GM18858 (cell line): Measurements from ENCODE around the gene NT5C3A.
"Not testable (repeated sequence)": the region's sequence is repeated elsewhere in the genome, so short reads cannot be mapped to it uniquely, and the experiment has no call there.

Experiments
- ATAC-seq: cut with Tn5 transposase; IDR thresholded peaks from one replicate; pipeline ENCODE4 v1.9.1; 2021; ENCODE audit not compliant: unreplicated experiment

NT5C3A gene

GRCh38 chr7:33041631-33042428 is 20.7 kb downstream of the NT5C3A start:
- no peak for ATAC-seq

DNA sequence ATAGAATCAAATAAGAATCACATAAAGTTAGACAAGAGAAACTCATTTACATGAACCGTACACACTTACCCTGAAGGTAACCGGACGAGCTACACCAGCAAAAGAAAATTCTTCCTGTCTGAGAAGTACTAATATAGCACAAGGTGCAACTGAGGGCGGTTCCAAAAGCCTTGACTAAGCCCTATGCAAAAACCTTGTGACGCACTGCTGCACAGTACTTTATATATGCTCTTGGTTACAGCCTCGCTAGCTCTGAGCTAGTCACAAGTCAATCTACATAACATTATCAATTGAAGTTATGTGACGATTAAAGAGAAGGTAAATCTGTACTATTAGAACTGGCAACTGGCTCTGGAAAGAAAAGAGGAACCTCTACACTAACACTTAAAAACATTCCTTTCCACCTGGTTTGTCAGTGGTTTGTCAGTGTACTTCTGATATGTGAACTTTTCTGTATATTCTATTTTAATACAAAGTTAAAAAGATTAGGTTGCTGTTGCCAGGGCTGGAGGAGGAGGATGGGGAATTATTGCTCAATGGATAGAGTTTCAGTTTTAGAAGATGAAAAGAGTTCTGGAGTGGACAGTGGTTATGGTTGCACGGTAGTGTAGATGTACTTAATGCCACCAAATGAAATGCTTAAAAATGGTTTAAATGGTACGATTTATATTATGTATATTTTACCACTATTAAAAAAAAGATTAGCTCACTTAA is 21.6 kb downstream of the NT5C3A start:
- ATAC-seq, result peak; percentile 87

GRCh38 chr7:33039903-33040292 is 22.7 kb downstream of the NT5C3A start:
- no peak for ATAC-seq

DNA sequence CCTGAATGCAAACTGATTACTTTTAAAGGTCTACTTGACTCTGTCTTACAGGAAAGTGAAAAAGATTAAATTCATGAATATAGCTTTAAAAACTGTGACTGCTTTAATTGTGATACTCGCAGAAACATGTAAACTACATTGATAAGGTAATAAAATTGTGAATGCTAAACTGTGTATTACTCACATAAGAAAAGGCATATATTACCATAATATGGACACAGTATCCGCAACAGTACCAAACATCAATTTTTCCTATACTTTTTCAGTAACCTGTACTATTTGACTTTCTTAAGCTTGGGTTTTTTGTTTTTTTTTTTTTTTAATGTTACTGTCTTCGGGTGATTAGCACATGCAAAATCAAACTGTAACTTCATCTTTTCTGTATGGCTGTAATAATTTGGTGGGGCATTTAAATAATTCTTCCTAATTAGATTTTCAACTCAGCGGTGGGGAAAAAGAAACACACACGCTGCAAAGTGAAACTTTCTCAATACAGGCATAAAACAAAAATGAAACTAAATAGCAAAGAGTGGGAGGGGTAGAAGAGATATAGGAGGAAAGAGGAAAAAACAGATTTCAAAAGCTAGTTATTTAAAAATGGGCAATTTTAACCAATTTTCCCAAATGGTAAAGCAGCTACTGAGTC is 23.2 kb downstream of the NT5C3A start:
- ATAC-seq, result peak; percentile 27

GRCh38 chr7:33038639-33039038 is 23.9 kb downstream of the NT5C3A start:
- ATAC-seq, result no peak

DNA sequence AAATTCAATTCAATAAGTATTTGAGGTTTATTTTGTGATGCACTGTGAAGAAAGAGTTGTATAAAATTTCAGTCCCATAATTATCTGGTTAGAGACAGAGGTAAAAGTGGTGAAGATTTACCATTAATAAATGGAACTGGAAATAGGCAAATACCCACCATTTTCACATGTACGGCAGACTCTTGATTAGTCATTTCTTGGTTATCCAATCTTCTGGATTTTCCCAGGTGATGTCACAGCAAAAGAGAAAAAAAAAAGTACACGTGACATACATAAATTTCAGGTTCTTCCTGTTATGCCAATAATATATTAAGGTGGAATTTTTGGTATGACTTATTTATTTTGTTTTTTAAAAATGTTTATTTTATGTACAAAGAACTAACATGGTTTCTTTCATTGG is 26.8 kb downstream of the NT5C3A start:
- no peak for ATAC-seq

GRCh38 chr7:33024189-33024757 is 38.3 kb downstream of the NT5C3A start:
- no peak for ATAC-seq

GRCh38 chr7:33012364-33012763 is 50.2 kb downstream of the NT5C3A start:
- ATAC-seq, result no peak

- ATAC-seq, result no peak
Observed at GRCh38 chr7:33009734-33010133, 52.8 kb downstream of the NT5C3A start.

DNA sequence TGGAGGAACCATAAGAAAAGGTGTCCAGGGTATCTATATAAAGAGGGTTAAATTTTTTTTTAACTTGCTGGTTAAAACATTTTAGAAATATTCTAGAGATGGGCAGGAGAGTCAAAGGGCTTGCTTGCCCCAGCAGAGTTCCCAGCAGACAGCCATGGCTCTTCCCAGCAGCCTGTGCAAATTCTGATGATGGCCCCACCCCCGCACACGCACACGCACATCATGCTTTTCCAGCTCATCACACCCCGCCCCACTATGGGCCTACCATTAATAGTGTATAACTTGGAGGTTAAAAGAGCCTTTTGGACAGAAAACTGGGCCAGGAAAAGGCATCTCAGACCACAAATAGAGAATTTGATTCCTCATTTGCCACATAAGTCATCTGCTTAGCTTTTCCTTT is 56.9 kb downstream of the NT5C3A start:
- ATAC-seq, result not testable (repeated sequence)

DNA sequence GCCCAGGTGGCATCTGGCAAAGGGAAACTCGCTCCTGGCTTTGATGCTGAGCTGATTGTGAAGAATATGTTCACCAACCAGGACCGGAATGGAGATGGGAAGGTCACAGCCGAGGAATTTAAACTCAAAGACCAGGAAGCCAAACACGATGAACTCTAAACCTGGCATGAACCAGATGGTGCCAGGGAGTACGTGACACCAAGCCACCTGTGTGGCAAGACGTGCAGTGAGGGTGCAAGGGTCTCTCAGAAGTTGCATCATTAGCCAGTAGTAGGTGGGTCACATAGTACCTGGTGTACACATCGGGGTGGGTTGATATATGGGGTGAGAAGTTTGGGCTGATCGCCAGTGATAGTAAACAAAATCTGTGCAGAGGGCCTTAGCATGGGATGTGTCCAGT is 57.4 kb downstream of the NT5C3A start:
- not testable (repeated sequence) for ATAC-seq

DNA sequence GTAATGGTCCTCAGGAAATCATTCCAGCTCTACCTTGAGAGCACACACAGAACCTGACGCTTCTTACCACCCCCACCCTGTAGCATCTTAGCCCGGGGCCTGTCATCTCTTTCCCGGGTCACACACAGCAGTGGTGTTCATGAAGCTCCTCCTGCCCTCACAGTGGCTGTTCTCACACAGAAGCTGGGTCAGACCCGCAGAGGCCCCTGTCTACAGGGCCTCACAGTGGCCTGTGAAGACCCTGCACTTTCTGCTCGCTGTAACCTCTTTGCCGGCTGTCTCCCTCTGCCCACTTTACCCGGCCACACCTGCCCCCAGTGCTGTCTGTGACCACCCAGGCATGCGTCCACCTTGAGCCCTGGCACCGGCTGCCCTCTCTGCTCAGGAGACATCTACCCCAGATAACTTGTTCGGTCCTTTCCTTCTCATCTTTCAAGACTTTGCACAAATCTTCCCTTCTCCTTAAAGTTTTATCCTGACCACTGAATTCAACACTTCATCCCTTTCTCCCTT is 58.4 kb downstream of the NT5C3A start:
- ATAC-seq, result not testable (repeated sequence)

DNA sequence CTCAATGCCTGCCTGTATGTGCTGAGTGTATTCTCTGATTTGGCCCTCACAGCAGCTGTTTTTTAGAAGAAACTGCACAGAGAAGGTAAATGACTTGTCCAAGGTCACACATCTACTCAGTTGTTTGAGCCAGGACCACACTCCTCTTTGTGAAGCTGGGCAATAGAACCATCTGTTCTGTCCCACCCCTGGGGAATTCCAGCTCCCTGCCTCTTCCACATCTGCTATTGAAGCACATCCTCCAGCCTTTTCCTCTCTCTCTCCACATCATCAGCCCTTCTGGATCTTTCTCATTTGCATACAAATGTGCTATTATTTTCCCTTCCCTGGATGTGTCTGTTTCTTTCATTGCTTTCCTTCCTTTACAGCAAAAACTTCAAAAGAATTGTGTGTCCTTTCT is 59.5 kb downstream of the NT5C3A start:
- ATAC-seq, result not testable (repeated sequence)

- ATAC-seq, result not testable (repeated sequence)
Observed at GRCh38 chr7:32999380-32999779, 63.2 kb downstream of the NT5C3A start.

DNA sequence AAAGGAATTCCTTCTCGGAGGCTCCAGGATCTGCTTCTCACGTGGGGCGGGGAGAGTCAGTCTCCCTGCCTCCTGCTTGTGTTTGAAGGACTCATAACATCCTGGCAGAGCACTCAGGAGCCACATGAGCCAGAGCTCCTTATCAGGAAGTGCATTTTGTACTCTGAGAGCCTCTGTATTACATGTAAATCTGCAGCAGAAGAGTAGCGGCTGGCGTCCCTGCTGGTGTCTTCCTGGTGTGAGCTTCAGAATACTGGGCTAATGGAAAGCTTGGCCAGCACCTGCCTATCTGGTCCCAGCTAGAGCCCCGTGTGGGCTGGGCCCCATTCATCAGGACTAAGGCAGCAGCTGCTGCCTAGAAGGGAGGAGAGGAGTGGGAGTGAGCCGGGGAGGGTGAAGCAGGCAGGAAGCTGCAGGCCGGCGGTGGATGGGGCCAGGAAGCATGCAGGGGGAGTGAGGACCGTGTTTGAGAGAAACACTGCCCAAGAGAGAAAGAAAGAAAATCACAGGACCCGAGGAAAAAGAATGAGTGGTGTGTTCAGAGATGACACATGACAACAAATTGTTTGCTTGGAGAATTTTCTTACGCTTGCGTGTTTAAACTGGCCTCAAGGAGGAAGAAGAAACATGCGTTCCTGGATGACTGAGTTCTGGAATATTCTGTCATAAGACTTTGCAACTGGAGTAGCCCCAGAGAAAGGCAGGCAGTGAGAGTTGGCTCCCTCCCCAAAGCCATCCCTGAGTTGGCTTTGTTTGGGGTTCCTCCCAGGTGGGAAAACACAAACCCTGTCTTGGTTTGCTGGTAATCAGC is 64.0 kb downstream of the NT5C3A start:
- ATAC-seq, result peak; percentile 59

DNA sequence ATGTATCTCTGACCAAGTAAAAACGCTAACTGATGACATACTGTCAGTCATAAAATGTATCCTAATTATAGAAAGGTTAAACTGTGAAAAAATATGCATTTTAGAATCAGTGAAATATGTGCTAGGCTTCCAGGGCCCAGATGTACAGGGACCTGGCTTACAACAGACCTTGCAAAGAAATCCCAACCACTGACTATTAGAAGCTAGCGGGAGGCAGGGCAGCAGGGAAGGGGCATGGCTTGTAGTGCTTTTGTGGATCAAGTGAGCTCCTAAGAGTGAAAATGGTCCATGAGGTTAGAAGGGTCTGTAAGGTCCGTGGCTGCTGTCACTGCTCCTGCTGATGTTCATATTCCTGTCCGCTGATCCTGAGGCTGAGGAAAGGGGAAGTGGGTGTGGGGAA is 64.6 kb downstream of the NT5C3A start:
- ATAC-seq, result not testable (repeated sequence)

- not testable (repeated sequence) for ATAC-seq
Observed at GRCh38 chr7:32992750-32993149, 69.8 kb downstream of the NT5C3A start.

DNA sequence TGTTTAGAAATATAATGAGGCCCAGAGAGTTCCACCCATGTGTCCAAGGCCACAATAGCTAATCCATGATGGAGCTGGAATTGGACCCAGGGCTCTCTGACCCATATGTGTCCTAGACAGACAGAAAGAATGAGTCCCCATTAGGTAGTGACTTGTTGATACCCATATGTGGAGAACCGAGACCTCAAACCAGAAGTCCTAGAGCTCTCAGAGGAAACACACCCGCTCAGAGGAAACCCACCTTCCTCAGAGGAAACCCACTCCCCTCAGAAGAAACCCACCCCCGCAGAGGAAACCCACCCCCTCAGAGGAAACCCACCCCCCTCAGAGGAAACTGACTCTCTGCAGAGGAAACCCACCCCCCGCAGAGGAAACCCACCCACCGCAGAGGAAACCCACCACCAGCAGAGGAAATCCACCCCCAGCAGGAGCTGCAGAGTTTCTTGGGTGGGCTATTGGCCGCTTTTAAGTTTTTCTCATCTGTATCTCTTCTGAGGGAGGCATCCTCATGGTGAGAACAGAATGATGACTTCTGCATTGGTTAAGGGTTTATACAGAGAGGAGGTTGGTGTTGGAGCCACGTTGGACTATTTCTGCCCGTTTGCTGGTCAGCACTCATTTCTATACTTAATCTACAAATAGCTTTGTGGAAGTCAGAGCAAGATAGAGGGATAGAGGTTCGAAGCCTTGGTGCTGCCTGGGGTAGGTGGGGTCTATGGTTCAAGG is 70.4 kb downstream of the NT5C3A start:
- ATAC-seq, result not testable (repeated sequence)

GRCh38 chr7:32991068-32991585 is 71.4 kb downstream of the NT5C3A start:
- ATAC-seq, result not testable (repeated sequence)

- ATAC-seq, result peak; percentile 74
Observed at GRCh38 chr7:32988148-32988547, 74.4 kb downstream of the NT5C3A start.
